Amniotic stem cell (primary cell): ENCODE measurements around the gene RAD50.
"Not testable (repeated sequence)": the region's sequence is repeated elsewhere in the genome, so short reads cannot be mapped to it uniquely, and the experiment has no call there.

ENCODE experiments used
- DNase-seq: peaks from one replicate; lab custom pipeline; 2025; lab: John Stamatoyannopoulos, UW

Gene RAD50

DNA sequence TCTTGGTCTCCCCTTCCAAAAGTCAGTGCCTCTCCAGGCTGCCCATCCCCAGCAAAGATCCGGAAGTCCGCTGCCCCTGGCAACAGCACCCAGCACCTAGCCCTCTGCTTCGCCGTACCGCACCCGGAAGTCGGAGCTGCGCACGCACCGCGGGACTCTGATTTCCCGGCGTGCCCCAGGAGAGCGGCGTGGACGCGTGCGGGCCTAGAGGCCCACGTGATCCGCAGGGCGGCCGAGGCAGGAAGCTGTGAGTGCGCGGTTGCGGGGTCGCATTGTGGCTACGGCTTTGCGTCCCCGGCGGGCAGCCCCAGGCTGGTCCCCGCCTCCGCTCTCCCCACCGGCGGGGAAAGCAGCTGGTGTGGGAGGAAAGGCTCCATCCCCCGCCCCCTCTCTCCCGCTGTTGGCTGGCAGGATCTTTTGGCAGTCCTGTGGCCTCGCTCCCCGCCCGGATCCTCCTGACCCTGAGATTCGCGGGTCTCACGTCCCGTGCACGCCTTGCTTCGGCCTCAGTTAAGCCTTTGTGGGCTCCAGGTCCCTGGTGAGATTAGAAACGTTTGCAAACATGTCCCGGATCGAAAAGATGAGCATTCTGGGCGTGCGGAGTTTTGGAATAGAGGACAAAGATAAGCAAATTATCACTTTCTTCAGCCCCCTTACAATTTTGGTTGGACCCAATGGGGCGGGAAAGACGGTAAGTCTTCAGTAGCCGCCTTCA is at the start of gene RAD50:
Gene RAD50, plus strand, starts transcription at position 215 of the 715 bp plus-strand sequence. Its CDS starts 348 bp downstream, at position 563.
- DNase-seq: peak; percentile 78

DNA sequence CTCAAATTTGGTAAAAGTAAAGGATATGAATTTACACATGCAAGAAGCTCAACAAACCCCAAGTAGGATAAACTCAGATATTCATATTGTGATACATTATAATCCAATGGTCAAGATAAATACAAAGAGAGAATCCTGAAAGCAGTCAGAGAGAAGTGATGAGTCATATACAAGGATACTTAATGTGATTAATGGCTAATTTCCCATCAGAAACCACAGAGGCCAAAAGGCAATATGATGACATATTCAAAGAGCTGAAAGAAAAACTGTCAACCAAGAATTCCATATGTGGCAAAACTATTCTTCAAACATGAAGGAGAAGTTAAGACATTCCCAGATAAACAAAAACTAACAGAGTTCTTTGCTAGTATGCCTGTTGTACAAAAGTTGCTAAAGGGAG is 46.7 kb upstream of the RAD50 start:
- no peak for DNase-seq

DNA sequence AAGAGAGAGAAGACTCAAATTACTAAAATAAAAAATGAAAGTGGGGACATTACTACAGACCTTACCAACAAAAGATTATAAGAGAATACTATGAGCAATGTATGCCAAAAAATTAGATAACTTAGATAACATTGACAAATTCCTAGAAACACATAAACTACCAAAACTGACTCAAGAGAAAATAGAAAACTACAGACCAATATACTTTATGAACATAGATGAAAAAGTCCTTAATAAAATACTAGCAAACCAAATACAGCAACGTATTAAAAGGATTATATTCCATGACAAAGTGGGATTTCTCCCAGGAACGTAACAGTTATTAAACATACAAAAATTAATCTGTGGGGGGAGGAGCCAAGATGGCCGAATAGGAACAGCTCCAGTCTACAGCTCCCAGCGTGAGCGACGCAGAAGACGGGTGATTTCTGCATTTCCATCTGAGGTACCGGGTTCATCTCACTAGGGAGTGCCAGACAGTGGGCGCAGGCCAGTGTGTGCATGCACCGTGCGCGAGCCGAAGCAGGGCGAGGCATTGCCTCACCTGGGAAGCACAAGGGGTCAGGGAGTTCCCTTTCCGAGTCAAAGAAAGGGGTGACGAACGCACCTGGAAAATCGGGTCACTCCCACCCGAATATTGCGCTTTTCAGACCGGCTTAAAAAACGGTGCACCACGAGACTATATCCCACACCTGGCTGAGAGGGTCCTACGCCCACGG is 43.0 kb upstream of the RAD50 start:
- not testable (repeated sequence) for DNase-seq

DNA sequence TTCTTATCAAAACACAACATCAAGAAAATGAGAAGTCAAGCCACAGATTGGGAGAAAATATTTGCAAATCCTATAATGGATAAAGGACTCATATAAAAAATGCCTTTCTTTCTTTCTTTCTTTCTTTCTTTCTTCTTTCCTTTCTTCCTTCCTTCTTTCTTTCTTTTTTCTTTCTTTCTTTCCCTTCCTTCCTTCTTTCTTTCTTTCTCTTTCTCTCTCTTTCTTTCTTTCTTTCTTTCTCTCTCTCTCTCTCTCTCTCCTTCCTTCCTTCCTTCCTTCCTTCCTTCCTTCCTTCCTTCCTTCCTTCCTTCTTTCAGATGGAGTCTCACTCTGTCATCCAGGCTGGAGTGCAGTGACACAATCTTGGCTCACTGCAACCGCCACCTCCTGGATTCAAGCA is 34.7 kb upstream of the RAD50 start:
- not testable (repeated sequence) for DNase-seq

DNA sequence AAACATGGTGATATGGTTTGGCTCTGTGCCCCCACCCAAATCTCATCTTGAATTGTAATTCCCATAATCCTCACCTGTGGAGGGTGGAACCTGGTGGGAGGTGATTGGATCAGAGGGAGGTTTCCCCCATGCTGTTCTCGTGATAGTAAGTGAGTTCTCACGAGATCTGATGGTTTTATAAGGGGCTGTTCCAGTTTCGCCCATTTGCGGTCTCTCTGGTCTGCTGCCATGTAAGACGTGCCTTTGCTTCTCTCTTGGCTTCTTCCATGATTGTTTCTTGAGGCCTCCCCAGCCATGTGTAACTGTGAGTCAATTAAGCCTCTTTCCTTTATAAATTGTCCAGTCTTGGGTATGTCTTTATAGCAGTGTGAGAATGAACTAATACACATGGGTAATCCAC is 31.9 kb upstream of the RAD50 start:
- DNase-seq: not testable (repeated sequence)

DNA sequence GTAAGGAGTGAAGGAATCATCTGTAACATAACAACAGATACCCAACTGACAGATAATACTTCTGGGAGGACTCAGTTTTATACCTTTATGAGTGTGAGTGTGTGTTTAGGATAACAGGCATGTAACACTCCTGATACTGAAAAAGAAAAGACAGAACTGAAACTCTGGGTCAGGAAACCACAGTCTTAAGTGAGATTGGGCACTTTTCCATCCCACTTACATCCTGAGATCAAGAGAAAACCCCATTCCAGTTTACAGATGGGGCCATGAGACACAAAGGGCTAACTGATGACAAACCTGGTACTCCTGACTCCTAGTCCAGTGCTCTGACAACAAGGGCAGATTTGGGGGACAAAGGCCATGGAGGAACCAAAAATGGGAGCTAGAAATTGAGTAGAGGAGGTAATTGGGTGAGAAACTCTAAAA is 31.5 kb upstream of the RAD50 start:
- no peak for DNase-seq

DNA sequence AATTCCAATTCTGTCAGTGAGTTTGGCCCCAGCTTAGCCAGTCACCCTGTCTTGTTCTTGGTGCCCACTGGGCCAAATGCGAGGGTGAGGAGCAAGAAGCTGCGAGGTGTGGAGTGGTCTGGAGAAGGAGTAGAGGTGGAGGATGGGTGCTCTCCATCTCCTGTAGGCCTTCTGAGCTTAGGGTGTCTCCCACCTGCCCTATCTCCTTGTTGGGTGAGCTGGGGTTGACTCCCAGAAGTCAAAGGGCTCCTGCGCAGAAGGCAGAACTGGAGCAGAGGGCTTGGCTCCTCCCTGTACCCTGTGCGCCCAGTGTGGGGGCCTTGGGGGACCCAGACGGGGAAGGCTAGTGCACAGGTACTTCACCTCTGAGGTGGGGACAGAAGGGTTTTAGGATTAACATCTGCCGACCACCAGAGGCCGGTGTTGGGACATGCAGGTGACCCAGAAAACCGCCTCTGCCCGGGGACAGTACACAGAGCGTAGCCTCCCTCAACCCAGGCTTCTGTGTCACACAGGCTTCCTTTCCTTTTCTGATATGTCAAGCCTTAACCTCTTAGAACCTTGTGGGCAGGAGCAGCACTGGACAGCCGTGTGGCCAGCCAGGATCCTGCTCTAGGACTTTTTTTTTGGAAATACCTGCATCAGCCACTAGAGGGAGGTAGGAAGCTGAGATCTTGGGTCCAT is 30.3 kb upstream of the RAD50 start:
- peak; percentile 15 for DNase-seq

DNA sequence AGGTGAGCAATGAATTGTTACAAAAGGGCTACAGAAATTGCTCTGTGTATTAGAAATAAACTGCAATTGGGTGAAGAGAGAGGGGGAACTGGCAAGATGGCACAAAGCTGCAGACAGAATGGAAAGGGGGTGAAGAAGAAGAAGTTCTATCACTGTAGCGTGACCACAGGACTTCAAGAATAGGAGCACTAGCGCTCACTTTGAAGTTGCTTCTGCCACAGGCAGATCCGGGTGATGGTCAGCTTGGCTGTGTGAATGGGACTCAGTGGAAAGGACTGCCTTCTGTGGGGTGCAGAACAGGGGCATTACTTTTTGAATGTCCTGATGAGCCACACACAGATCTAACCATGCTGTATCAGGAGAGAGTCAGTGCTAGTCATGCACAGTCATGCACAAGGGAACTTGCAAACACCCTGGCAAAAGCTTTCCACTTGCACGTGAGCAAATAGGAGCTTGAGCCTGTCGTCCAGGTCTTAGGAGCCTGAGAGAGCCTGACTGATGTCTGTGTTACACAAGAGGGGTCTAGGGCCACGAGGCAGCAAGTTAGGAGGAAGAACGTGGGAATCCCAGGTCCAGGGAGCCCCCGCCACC is 29.7 kb upstream of the RAD50 start:
- no peak for DNase-seq

DNA sequence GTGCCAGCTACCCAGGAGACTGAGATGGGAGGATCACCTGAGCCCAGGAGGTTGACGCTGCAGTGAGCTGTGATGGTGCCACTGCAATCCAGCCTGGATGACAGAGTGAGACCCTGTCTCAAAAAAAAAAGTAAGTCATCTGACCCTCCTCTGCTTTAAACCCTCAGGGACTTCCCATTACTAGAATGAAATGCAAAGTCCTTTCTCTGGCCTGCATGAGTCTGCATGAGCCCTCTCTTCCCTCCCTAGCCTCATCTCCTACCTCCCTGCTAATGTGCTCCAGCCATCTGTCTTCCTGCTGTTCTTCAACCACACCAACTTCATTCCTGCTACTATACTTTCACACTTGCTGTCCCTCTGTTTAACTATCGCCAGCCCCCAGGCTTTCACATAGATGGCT is 28.8 kb upstream of the RAD50 start:
- DNase-seq: no peak

DNA sequence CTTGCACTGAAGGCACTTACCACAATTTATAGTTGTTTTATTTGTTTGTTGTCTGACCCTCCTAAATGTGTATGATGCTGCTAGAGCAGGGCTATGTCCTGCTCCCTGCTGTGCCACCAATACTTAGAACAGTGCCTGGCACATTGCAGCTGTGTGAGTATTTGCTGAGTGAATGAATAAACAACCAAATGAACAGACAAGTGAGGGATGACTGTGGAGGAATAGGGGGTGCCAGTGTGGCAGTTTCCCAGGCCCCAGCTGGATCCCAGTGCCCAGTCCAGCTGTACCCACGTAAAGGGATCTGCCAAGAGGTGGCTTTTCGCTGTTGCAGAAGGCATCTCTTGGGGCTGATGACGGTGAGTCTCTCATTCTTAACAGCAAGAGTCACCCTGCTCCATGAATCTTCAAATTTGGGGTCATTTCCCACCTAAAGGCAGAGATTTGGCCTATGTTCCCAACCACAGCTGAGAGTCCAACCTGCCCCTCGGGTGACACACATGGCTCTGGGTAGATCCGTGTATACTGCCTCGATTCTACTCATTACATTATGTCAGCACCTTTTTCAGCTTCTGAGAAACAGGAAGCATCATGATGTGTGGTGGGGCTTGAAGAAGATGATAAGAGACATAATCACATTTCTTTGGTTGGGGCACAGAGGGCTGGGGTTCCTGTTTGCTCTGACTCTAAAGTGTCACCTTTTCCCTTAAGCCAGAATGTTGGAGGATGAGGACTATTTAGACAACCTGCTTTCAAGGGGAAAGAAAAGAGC is 27.7 kb upstream of the RAD50 start:
- no peak for DNase-seq

DNA sequence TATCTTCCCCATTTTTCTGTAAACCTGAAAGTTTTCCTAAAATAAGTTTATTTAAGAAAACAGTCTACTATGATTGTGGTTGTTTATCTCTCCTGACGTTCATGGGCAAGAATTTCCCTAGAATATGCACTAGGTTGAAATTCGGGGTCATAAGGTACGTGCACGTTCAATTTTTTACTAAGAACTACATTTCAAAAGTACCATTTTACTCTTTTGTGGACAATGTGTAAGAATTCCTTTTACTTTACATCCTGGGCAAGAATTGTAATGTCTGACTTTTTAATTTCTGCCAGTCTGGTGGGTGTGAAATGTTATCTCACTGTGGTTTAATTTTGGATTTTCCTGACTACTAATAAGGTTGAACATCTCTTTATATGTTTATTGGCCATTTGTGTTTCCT is 25.8 kb upstream of the RAD50 start:
- no peak for DNase-seq

DNA sequence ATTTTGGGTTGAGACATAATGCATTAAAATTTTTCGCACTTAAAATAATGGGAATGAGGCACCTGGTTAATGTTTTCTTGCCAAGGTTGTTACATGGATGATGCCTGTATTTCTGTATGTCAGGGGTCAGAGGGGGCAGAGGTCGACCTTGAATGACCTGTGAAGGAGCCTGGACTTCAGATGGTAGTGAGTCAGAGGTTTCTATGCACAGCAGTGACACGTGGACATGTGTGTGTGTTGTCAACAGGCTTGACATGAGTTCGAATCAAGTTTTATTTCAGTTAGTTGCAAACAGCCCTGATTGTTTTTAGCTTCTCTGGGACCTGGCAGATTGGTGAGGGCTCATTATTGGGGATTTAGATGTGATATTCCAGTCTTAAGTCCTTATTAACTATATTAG is 17.1 kb upstream of the RAD50 start:
- no peak for DNase-seq

DNA sequence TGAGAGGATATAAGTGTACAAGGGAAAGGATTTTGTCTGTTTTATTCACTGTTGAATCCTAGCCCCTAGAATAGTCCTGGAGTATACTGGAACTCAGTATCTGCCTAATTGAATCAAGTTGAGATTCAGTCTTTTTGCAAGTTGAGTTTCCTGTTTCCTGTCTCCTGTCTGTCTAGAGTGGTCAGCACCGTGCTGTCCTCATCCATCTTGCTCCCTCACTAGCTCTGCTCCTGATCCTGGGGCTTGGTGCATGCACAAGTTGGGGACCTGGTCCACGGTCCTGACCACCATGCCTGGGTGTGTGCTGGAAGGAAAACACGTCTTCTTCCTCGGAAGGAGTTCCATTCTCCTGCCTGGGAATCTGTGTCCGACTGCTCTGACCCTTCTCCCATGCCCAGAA is 16.6 kb upstream of the RAD50 start:
- no peak for DNase-seq

DNA sequence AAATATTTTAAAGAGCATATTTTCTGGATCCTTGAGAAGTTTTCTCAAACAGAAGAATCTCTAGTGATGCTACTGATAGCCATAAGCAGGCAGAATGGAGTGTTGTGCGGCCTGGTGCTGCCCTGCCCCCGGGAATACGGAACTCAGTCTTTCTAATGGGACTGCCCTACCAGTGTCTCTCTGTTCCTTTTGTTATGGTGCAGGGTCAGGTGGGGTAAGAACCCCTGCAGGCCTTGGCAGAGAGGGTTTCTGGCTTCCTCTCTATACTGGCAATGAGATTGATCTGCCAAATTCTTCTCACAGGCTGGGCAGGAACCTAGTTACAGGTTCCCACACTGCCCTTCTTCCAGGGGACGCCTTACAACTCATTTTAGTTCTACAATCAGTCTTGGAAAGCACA is 16.0 kb upstream of the RAD50 start:
- DNase-seq: no peak

DNA sequence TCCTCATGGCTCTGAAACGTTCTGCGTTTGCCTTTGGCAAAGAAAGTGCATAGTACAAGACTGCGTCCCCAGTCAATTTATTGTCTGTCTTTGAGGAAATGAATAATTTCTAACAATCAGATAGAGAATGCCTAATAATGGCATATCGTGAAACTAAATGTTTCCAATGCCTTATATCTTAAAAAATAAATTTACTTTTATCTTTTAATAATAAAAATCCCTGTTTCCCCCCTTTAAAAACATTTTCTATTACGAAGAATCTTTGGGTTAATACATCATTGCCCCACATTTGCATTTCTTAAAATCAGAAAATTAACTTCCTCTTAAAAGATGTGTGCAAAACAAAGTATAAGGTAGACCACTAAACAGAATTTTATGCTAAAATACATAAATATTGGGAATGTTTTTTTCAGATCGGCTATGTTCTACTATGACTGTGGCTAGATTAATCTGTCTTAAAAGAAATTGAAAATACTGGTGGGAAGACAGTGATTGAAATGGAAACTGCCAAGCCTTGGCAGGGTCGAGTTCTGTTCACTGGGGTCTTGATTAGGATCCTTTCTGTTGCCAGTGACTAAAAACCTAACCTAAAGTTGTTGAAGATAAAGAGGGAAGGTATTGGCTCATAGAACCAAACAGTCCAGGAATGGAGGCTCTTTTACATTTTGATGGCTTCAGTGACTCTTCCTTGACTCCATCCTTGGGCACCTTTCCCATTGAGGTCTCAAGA is 13.1 kb upstream of the RAD50 start, which contains the start of gene IL5:
Gene IL5, minus strand, starts transcription at position 51 of the 730 bp plus-strand sequence. Its CDS starts 44 bp downstream, at position 7.
- DNase-seq: no peak

DNA sequence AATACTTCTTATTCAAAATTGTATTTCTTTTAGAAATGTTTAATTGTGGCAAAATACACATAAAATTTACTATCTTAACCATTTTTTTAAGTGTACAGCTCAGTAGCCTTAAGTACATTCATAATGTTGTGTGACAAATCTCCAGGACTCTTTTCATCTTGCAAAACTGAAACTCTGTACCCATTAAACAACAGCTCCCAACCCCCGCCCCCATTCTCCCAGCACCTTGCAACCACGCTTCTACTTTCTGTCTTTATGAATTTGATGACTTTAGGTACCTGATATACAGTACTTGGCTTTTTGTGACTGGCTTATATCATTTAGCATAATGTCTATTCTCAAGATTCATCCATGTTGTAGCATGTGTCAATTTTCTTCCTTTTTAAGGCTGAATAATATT is 10.7 kb upstream of the RAD50 start:
- no peak for DNase-seq

DNA sequence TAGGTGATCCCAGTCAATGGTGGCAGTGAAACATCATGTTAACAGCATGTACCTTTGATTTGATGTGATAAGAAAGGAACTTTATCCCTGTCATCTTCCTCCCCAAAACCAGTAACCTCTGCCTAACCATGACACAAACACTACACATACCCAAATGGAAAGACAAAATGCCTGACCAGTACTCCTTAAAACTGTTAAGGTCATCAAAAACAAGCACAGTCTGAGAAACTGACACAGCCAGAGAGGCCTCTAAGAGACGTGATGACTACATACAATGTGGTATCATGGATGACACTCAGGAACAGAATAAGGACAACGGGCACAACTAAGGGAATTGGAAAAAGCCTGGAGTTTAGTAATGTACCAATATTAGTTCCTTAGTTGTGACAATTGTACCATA is 9.5 kb upstream of the RAD50 start:
- DNase-seq: no peak

DNA sequence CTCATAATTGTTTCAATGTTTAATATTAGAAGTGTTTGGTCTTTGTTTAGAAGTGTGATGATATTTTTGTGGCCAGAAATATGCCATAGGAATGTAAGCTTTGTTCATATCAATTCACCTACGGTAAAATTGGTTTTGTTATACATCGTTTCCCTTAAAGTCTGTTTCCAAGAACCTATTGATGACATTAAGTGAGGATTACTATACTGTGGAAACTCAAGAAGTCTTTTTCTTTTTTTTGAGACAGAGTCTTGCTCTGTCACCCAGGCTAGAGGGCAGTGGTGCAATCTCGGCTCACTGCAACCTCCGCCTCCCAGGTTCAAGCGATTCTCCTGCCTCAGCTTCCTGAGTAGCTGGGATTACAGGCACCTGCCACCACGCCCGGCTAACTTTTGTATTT is 7.9 kb upstream of the RAD50 start:
- DNase-seq: not testable (repeated sequence)

DNA sequence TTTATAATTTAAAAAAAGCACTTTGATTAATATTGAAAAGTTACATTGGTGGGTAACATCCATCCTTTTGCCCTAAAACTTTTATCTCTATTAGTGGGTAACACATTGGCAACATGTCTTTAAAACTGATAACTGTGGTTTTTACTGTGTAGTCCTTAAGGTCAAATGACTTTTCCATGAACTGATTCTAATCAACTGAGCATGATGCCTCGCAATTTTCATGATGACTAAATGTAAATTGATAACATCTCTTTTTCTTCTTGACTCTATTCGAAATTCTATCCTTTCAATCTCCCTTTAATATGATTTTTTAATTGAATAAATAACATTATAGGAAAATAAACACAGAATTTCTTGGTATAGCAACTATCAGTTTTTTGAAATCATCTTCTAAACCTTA is 7.2 kb upstream of the RAD50 start:
- no peak for DNase-seq

DNA sequence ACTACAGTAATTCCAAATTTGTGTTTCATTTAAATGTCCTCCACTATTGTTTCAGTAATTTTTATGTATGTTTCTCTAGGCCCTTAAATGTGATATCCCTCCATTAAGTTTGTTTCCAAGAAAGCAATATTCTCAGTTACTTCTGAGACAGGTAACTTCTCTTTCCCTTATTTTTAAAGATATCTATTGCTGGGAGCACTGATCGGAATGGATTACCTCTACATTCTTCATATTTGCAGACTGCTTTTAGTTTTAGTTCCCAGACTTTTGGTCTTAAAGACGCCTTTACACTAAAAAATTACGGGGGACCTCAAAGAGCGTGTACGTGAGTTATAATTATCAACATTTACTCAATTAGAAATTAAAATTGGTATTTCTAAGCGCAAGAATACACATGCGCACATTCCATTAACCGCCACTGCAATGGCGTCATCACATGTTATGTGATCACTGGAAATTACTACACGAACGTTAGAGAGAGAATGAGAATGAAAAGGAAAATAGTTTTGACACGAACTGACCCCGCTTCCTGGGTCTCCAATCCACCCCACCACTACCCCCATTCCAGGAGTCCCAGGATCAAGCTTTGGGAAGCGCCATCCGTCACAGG is 519 bp upstream of the RAD50 start:
- no peak for DNase-seq
